Keratinocyte (primary cell): ENCODE results near the gene SAMD14. TPM values are rescaled to one million over a fixed set of nuclear protein-coding genes. Genes with fewer than 3 reads are reported as not detected.

Source experiments
- DNase-seq: peaks from one replicate; pipeline ENCODE4 v3.0.0-alpha.2; 2011; ENCODE audit warnings: low read depth, missing footprints, low spot score
- FAIRE-seq: peaks from 2 replicates; lab custom pipeline; 2011; peaks lifted over from hg19 to GRCh38; lab: Jason Lieb, UNC
- H2AFZ ChIP-seq: 2 replicates; pipeline ENCODE4 v1.6.0; 2012; ENCODE audit warnings: low read length, control low read depth, inconsistent platforms; ENCODE audit not compliant: control insufficient read depth
- H3K27ac ChIP-seq: 2 replicates; pipeline ENCODE4 v1.5.1; 2011; ENCODE audit warnings: low read length; ENCODE audit not compliant: control insufficient read depth, insufficient read depth
- H3K27me3 ChIP-seq: 3 replicates; pipeline ENCODE4 v1.6.0; 2011; ENCODE audit warnings: low read length; ENCODE audit not compliant: control insufficient read depth, insufficient read depth; ENCODE audit errors: extremely low read depth
- H3K36me3 ChIP-seq, 2 experiments: 2 replicates in 1 of 2; 3 replicates in 1 of 2; pipeline ENCODE4 v1.5.1; 2011; ENCODE audit warnings: low read length in 2 of 2, mild to moderate bottlenecking in 1 of 2; ENCODE audit not compliant: control insufficient read depth in 2 of 2, insufficient read depth in 2 of 2; ENCODE audit errors: extremely low read depth in 1 of 2
- H3K4me1 ChIP-seq: 3 replicates; pipeline ENCODE4 v1.5.1; 2011; ENCODE audit warnings: low read length; ENCODE audit not compliant: control insufficient read depth, insufficient read depth; ENCODE audit errors: extremely low read depth
- H3K4me2 ChIP-seq: 3 replicates; pipeline ENCODE4 v1.6.0; 2011; ENCODE audit warnings: low read depth, low read length; ENCODE audit not compliant: control insufficient read depth, insufficient read depth; ENCODE audit errors: extremely low read depth
- H3K4me3 ChIP-seq, 3 experiments: fragments of 200-600 bp in 1 of 3; sonication (generic) in 1 of 3; 2 replicates in 2 of 3; 3 replicates in 1 of 3; pipeline ENCODE4 v1.5.1; 2011 to 2016; ENCODE audit warnings: low read length in 3 of 3, mild to moderate bottlenecking in 3 of 3, control low read depth in 2 of 3, inconsistent platforms in 1 of 3, low read depth in 1 of 3, mixed read lengths in 1 of 3, mixed run types in 1 of 3, moderate library complexity in 1 of 3; ENCODE audit not compliant: control insufficient read depth in 2 of 3, insufficient read depth in 2 of 3; ENCODE audit errors: extremely low read depth in 1 of 3
- H3K79me2 ChIP-seq: 2 replicates; pipeline ENCODE4 v1.6.0; 2012; ENCODE audit warnings: low read length; ENCODE audit not compliant: control insufficient read depth, insufficient read depth
- H3K9ac ChIP-seq: 3 replicates; pipeline ENCODE4 v1.6.0; 2011; ENCODE audit warnings: low read length; ENCODE audit not compliant: control insufficient read depth, insufficient read depth; ENCODE audit errors: extremely low read depth
- H3K9me1 ChIP-seq: 3 replicates; pipeline ENCODE4 v1.6.0; 2011; ENCODE audit warnings: low read length; ENCODE audit not compliant: control insufficient read depth, insufficient read depth; ENCODE audit errors: extremely low read depth
- H3K9me3 ChIP-seq: 2 replicates; pipeline ENCODE4 v1.5.1; 2012; ENCODE audit warnings: low read depth, low read length; ENCODE audit not compliant: control insufficient read depth
- H4K20me1 ChIP-seq: 3 replicates; pipeline ENCODE4 v1.6.0; 2011; ENCODE audit warnings: low read length; ENCODE audit not compliant: control insufficient read depth, insufficient read depth; ENCODE audit errors: extremely low read depth
- CTCF ChIP-seq, 3 experiments: IDR thresholded peaks in 1 of 3; conservative IDR thresholded peaks in 1 of 3; optimal IDR thresholded peaks in 1 of 3; 2 replicates in 2 of 3; 3 replicates in 1 of 3; pipeline versions ENCODE3 to v1.5.1; 2011; ENCODE audit warnings: low read length in 3 of 3, mild to moderate bottlenecking in 3 of 3, moderate library complexity in 2 of 3, control low read depth in 1 of 3, inconsistent platforms in 1 of 3; ENCODE audit not compliant: insufficient read depth in 2 of 3; ENCODE audit errors: extremely low read depth in 1 of 3
- EZH2 ChIP-seq: IDR thresholded peaks from one replicate; pipeline ENCODE4 v1.6.1; 2012; ENCODE audit warnings: inconsistent platforms, mild to moderate bottlenecking, low read length, moderate library complexity
- dilution Hi-C: fragments of 300-500 bp; cut with MboI; formaldehyde crosslinking; loops from one replicate; pipeline ENCODE4 v1.7.0; 2020; ENCODE audit warnings: low sequenced_read_pairs; ENCODE audit not compliant: extremely low pct_ligation_motif_present
- polyA minus RNA-seq, 3 experiments: library from RNA; depleted of rRNA, polyadenylated mRNA; stranded (reverse); fragments of >200 nt; gene quantifications; 1 replicate in 1 of 3; 2 replicates in 1 of 3; 3 replicates in 1 of 3; pipeline ENCODE4 v1.2.3, GENCODE V29; 2011
- polyA plus RNA-seq, 5 experiments: library from polyadenylated mRNA; depleted of rRNA in 3 of 5; stranded (reverse) in 3 of 5; stranded (forward) in 1 of 5; unstranded in 1 of 5; fragments of >200 nt; gene quantifications; 1 replicate in 1 of 5; 2 replicates in 3 of 5; 3 replicates in 1 of 5; pipeline versions ENCODE4 v1.2.1 to v1.2.3, GENCODE V29; 2011 to 2012; ENCODE audit warnings: missing spikeins in 2 of 5, low read depth in 1 of 5, low replicate concordance in 1 of 5

The SAMD14 gene
- 0.02 to 0.06 TPM in 2 of 3 replicates, not detected in the other for polyA plus RNA-seq
- not detected for polyA plus RNA-seq (2011; ENCODE audit: low read depth)
- polyA plus RNA-seq (2011; cell fraction: cytosol; rRNA removed): 0.06 TPM in 1 of 2 replicates, not detected in the other
- polyA plus RNA-seq (2011; cell fraction: nucleus; rRNA removed): 0.10 and 0.24 TPM in 2 replicates
- 0.08 and 0.16 TPM in 2 replicates for polyA plus RNA-seq (2012; ENCODE audit: low replicate concordance)
- polyA minus RNA-seq: not detected in 3 replicates
- not detected for polyA minus RNA-seq (2011; cell fraction: cytosol; rRNA and poly(A)+ RNA removed)
- not detected in 2 replicates for polyA minus RNA-seq (2011; cell fraction: nucleus; rRNA and poly(A)+ RNA removed)

GRCh38 chr17:50129728-50130558 lies at the start of gene SAMD14:
Gene SAMD14 (minus strand): TSS chr17:50130160. CDS start chr17:50124959, 5,201 bp downstream.
- no peaks in the 10 kb centered on the region for H3K9me3 ChIP-seq
- H3K9me1 ChIP-seq: no peaks in the 10 kb centered on the region
- peaks cover 6 to 11% of the 10 kb centered on the region in 2 experiments for H3K36me3 ChIP-seq
- H3K79me2 ChIP-seq: no peaks in the 10 kb centered on the region
- H3K27ac ChIP-seq: no peak within 1 kb of the TSS
- H3K4me2 ChIP-seq: peak within 1 kb of the TSS; percentile 62
- peak within 1 kb of the TSS; percentile 9 for H3K9ac ChIP-seq
- FAIRE-seq: no peak
- H4K20me1 ChIP-seq: no peaks in the 10 kb centered on the region
- H2AFZ ChIP-seq: no peak within 1 kb of the TSS
- H3K27me3 ChIP-seq: peaks cover 27% of the 10 kb centered on the region
- peak within 1 kb of the TSS; percentile 12 to 46 (median 29) for H3K4me3 ChIP-seq
- DNase-seq: no peak
- dilution Hi-C loops: no loop called here
- peaks cover 12% of the 10 kb centered on the region for H3K4me1 ChIP-seq
- TF ChIP-seq EZH2 (peak; percentile 91), CTCF (optimal IDR thresholded peaks at IDR 0.05 in 1 of 3, IDR thresholded peaks at IDR 0.05 in 1 of 3, conservative IDR thresholded peaks at IDR 0.05 in 1 of 3; ENCODE audit: extremely low read depth in 1 of 3, insufficient read depth in 2 of 3, low read length in 3 of 3) (peak in 1 of 3 experiments; percentile 2)

- dilution Hi-C loops: no loop called here
- Histone ChIP-seq H2AFZ (peak overlapping the region; percentile 66), H4K20me1 (no peaks in the 10 kb centered on the region), H3K9me1 (no peaks in the 10 kb centered on the region), H3K4me1 (peaks cover 31% of the 10 kb centered on the region), H3K9me3 (no peaks in the 10 kb centered on the region), H3K36me3 (no peaks in the 10 kb centered on the region), H3K4me3 (peak overlapping the region in 1 of 3 experiments; percentile 26), H3K79me2 (no peaks in the 10 kb centered on the region), H3K27me3 (no peaks in the 10 kb centered on the region), H3K9ac (peak overlapping the region; percentile 71), H3K27ac (peak overlapping the region; percentile 87), H3K4me2 (peak overlapping the region; percentile 71)
- TF ChIP-seq EZH2 (no peak), CTCF (optimal IDR thresholded peaks at IDR 0.05 in 1 of 3, IDR thresholded peaks at IDR 0.05 in 1 of 3, conservative IDR thresholded peaks at IDR 0.05 in 1 of 3; ENCODE audit: extremely low read depth in 1 of 3, insufficient read depth in 2 of 3, low read length in 3 of 3) (peak; percentile 47 to 84 (median 60))
- DNase-seq: peak; percentile 98
- peak; percentile 84 for FAIRE-seq
Measured at GRCh38 chr17:50177983-50178834, 48.2 kb upstream of the SAMD14 start.
